Suppressor macrophage treated with lipopolysaccharide for 4 hours (primary cell): ENCODE measurements around the gene CD300LG.
A peak's percentile ranks its signal among the peaks of the same experiment; 100 is the strongest.

Experiments used
- DNase-seq: peaks from one replicate; pipeline ENCODE4 v3.0.0-alpha.2; 2020

CD300LG gene

DNA sequence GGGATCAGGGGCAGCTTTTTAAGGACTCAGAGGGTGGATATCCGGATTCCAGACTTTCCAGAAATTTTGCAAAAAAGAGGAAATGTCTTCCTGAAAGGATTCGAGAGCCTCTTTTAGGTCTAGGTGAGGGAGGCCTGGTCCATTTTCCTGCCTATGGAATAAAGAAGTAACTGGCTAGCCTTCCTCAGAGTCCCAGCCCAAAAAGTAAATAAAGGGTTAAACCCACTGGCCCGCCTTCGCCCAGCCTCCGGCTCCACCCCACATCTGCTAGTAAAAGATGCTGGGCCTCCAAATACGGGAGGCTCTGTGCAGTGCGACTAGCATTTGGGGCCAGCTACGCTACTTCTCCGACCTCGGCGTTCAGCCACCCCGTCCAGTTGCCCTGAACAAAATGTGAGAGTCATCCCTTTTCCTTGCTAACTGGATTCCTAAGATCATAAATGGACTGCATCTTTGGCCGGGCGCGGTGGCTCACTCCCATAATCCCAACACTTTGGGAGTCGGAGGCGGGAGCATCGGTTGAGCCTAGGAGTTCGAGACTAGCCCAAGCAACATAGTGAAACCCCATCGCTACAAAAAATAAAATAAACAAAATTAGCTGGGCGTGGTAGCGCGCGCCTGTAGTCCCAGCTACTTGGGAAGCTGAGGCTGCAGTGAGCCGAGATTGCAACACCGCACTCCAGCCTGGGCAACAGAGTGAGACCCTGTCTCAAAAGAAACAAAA is 61.2 kb downstream of the CD300LG start:
- DNase-seq: peak; percentile 16

DNA sequence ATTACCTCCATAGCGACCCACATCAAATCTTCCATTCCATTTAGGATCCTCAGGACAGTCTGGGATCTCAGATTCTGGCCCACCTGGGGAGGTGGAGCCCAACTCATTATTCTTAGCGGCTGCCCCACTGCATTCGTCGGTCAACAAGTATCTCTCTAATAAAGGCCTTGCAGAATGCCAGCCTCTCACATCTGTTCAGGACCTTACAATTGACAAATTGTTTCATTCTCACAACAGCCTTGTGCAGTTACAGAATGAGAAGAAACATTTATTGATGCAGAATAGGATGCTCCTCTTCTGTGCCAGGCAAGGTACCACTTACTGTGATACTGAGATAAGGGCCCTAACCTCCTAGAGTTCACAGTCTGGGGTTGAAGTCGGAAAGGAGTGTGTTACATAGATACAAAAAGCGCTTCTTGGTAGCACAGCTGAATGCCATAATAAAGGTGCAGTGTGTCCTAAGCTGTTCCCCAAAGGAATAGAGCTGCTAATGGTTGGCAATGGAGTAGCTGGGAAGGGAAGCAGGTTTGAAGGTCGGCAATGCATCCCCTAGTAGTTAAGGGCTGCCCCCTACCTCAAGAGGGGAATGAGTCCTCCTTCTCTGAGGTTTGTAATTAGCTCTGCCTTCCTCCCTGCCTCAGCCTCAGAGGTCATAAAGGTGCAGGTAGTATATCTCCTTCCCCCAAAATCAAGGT is 62.7 kb downstream of the CD300LG start:
- DNase-seq: no peak

DNA sequence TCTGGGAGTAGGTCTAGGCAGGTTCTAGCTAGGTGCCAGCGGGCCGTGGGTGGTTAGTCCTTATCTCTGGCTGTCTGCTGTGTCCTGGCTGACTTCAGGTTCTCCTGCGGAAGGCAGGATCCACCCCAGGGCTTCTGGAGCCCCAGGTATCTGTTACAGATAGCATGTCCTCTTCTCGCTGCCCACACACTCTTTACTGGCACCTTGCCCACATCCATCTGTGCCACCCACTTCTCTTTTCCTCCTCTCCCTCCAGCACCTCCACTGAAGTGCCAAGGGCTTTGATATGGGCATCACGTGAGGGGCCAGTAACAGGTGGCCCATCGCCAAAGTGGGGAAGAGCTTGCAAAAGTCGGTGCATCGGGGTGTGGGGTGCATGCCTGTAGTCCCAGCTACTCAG is 64.9 kb downstream of the CD300LG start:
- no peak for DNase-seq

DNA sequence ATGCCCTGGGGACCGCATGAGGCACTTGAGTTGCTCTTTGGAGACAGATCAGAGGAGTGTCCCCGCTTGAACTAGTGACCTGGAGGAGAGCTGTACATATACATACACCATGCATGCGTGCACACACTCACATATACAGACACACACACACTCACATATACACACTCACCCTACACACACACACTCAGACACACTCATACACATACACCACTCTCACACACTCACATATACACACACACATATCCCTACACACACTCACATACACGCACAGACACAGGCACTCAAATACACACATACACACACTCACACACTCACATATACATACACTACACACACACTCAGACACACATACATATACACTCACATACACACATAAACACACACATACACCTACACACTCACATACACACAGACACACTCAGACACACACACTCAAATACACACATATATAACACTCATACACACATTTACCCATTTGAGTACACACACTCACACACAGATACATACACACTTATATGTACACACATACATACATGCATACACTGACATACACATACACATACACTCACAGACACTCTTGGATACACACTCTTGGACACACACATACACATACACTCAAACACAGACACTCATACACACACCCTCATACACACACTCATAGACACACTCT is 65.8 kb downstream of the CD300LG start:
- no peak for DNase-seq
